GM12892 (cell line): ENCODE results near the gene CCDC126.

Experiments
- POLR2A ChIP-seq: IDR thresholded peaks from 2 replicates; pipeline ENCODE4 v1.6.1; 2011; ENCODE audit warnings: low read depth, low read length, control low read depth
- POLR2AphosphoS5 ChIP-seq: IDR thresholded peaks from 2 replicates; pipeline ENCODE4 v1.6.1; 2011; ENCODE audit warnings: low read depth, low read length, control low read depth
- TAF1 ChIP-seq: IDR thresholded peaks from 2 replicates; pipeline ENCODE4 v1.6.1; 2011; ENCODE audit warnings: low read depth, mild to moderate bottlenecking, control low read depth, low read length, borderline replicate concordance

- TF ChIP-seq POLR2AphosphoS5 (no peak), POLR2A (no peak), TAF1 (no peak)
Measured at GRCh38 chr7:23633417-23633816, 36.2 kb downstream of the CCDC126 start.
